GM19397 (cell line): Measurements from ENCODE around the gene DYNC2I2.

Source experiments
- ATAC-seq: cut with Tn5 transposase; IDR thresholded peaks from one replicate; pipeline ENCODE4 v1.9.1; 2021; ENCODE audit warnings: mild to moderate bottlenecking, moderate library complexity; ENCODE audit not compliant: unreplicated experiment

DYNC2I2 gene

GRCh38 chr9:128636556-128637530 is 19.8 kb downstream of the DYNC2I2 start:
- ATAC-seq, result no peak

GRCh38 chr9:128636024-128636390 is 20.6 kb downstream of the DYNC2I2 start:
- ATAC-seq, result no peak

GRCh38 chr9:128635266-128636023 is 21.2 kb downstream of the DYNC2I2 start:
- ATAC-seq, result no peak

- no peak for ATAC-seq
Observed at GRCh38 chr9:128634651-128635262, 21.9 kb downstream of the DYNC2I2 start.

- no peak for ATAC-seq
Observed at GRCh38 chr9:128634111-128634510, 22.5 kb downstream of the DYNC2I2 start.

- no peak for ATAC-seq
Observed at GRCh38 chr9:128633601-128634000, 23.0 kb downstream of the DYNC2I2 start.

- no peak for ATAC-seq
Observed at GRCh38 chr9:128633057-128633456, 23.6 kb downstream of the DYNC2I2 start.

GRCh38 chr9:128632486-128632885 is 24.2 kb downstream of the DYNC2I2 start:
- no peak for ATAC-seq

GRCh38 chr9:128632066-128632465 is 24.6 kb downstream of the DYNC2I2 start:
- ATAC-seq, result no peak

- ATAC-seq, result no peak
Observed at GRCh38 chr9:128631636-128632035, 25.0 kb downstream of the DYNC2I2 start.

GRCh38 chr9:128629852-128630545 is 26.6 kb downstream of the DYNC2I2 start:
- no peak for ATAC-seq

- no peak for ATAC-seq
Observed at GRCh38 chr9:128629136-128629535, 27.5 kb downstream of the DYNC2I2 start.

- no peak for ATAC-seq
Observed at GRCh38 chr9:128628471-128629048, 28.1 kb downstream of the DYNC2I2 start.

- no peak for ATAC-seq
Observed at GRCh38 chr9:128627906-128628305, 28.7 kb downstream of the DYNC2I2 start.

- ATAC-seq, result no peak
Observed at GRCh38 chr9:128627127-128627715, 29.4 kb downstream of the DYNC2I2 start.

- no peak for ATAC-seq
Observed at GRCh38 chr9:128626181-128626580, 30.5 kb downstream of the DYNC2I2 start.

- ATAC-seq, result no peak
Observed at GRCh38 chr9:128625391-128626146, 31.1 kb downstream of the DYNC2I2 start.

- ATAC-seq, result no peak
Observed at GRCh38 chr9:128624566-128624965, 32.1 kb downstream of the DYNC2I2 start.

- no peak for ATAC-seq
Observed at GRCh38 chr9:128621730-128622455, 34.8 kb downstream of the DYNC2I2 start.
